Keratinocyte (primary cell): Measurements from ENCODE around the gene ARMC9.

ENCODE experiments used
- CTCF ChIP-seq, 3 experiments: IDR thresholded peaks in 1 of 3; conservative IDR thresholded peaks in 1 of 3; optimal IDR thresholded peaks in 1 of 3; 2 replicates in 2 of 3; 3 replicates in 1 of 3; pipeline versions ENCODE3 to v1.5.1; 2011; ENCODE audit warnings: low read length in 3 of 3, mild to moderate bottlenecking in 3 of 3, moderate library complexity in 2 of 3, control low read depth in 1 of 3, inconsistent platforms in 1 of 3; ENCODE audit not compliant: insufficient read depth in 2 of 3; ENCODE audit errors: extremely low read depth in 1 of 3
- EZH2 ChIP-seq: IDR thresholded peaks from one replicate; pipeline ENCODE4 v1.6.1; 2012; ENCODE audit warnings: inconsistent platforms, mild to moderate bottlenecking, low read length, moderate library complexity

- TF ChIP-seq CTCF (optimal IDR thresholded peaks at IDR 0.05 in 1 of 3, IDR thresholded peaks at IDR 0.05 in 1 of 3, conservative IDR thresholded peaks at IDR 0.05 in 1 of 3; ENCODE audit: extremely low read depth in 1 of 3, insufficient read depth in 2 of 3, low read length in 3 of 3): no peak
- no peak for TF ChIP-seq EZH2
These were observed 43.5 kb downstream of the ARMC9 start for GRCh38 chr2:231241755-231242507.
